Tibial artery (tissue), 4 donors: Measurements from ENCODE around the gene SP110.

Experiments
- DNase-seq, 2 donors: peaks; one replicate each; pipeline ENCODE4 v3.0.0-alpha.2; 2019
- H3K27ac ChIP-seq, 2 donors: fragments of 200-600 bp; sonication (generic) in 1 of 2; 1 replicate in 1 of 2; 2 replicates in 1 of 2; pipeline ENCODE4 v1.5.1; 2018 to 2019; ENCODE audit warnings: mild to moderate bottlenecking in 1 of 2
- H3K27me3 ChIP-seq, 2 donors: fragments of 200-600 bp; sonication (generic) in 1 of 2; one replicate each; pipeline versions ENCODE4 v1.5.1 to v1.6.0; 2016 to 2019
- H3K36me3 ChIP-seq, 3 donors: fragments of 200-600 bp; sonication (generic) in 2 of 3; one replicate each; pipeline ENCODE4 v1.5.1; 2016 to 2019; ENCODE audit warnings: mild to moderate bottlenecking in 2 of 3
- H3K4me1 ChIP-seq, 4 donors: fragments of 200-600 bp; sonication (generic) in 2 of 4; 1 replicate in 3 of 4; 2 replicates in 1 of 4; pipeline ENCODE4 v1.5.1; 2016 to 2019
- H3K4me3 ChIP-seq, 2 donors: fragments of 200-600 bp; sonication (generic) in 1 of 2; 1 replicate in 1 of 2; 2 replicates in 1 of 2; pipeline ENCODE4 v1.5.1; 2018 to 2019; ENCODE audit warnings: mild to moderate bottlenecking in 2 of 2
- H3K9me3 ChIP-seq, 3 donors: fragments of 200-600 bp; sonication (generic) in 1 of 3; one replicate each; pipeline ENCODE4 v1.5.1; 2016 to 2019
- CTCF ChIP-seq, 2 experiments: fragments of 200-600 bp in 1 of 2; fragments of 450-650 bp in 1 of 2; IDR thresholded peaks; one replicate each; pipeline ENCODE4 v1.5.1; 2017 to 2019; ENCODE audit warnings: antibody characterized with exemption in 2 of 2, mild to moderate bottlenecking in 1 of 2, moderate library complexity in 1 of 2
- intact Hi-C: fragments of 100-400 bp; cut with DNase I; formaldehyde crosslinking; loops from one replicate; pipeline ENCODE4 v1.15.0; 2023; ENCODE audit warnings: low total_unique reads

SP110 gene

GRCh38 chr2:230152334-230152733 is 67.5 kb downstream of the SP110 start:
- no peak for DNase-seq
- TF ChIP-seq CTCF (IDR thresholded peaks at IDR 0.05), result no peak
- Histone ChIP-seq H3K27ac (no peak overlapping the region), H3K36me3 (no peaks in the 10 kb centered on the region), H3K27me3 (no peaks in the 10 kb centered on the region), H3K4me3 (no peak overlapping the region), H3K4me1 (no peaks in the 10 kb centered on the region), H3K9me3 (no peaks in the 10 kb centered on the region)
- intact Hi-C loops, result no loop called here

GRCh38 chr2:230144355-230144754 is 75.4 kb downstream of the SP110 start:
- Histone ChIP-seq H3K27me3 (no peaks in the 10 kb centered on the region), H3K27ac (no peak overlapping the region), H3K4me1 (no peaks in the 10 kb centered on the region), H3K4me3 (no peak overlapping the region), H3K36me3 (no peaks in the 10 kb centered on the region), H3K9me3 (no peaks in the 10 kb centered on the region)
- no peak for DNase-seq
- intact Hi-C loops, result no loop called here
- TF ChIP-seq CTCF (IDR thresholded peaks at IDR 0.05), result no peak

- Histone ChIP-seq H3K36me3 (no peaks in the 10 kb centered on the region), H3K9me3 (no peaks in the 10 kb centered on the region), H3K27ac (no peak overlapping the region), H3K4me3 (no peak overlapping the region), H3K4me1 (no peaks in the 10 kb centered on the region), H3K27me3 (no peaks in the 10 kb centered on the region)
- DNase-seq, result no peak
- TF ChIP-seq CTCF (IDR thresholded peaks at IDR 0.05), result no peak
- intact Hi-C loops, result no loop called here
Measured at GRCh38 chr2:230140667-230141066, 79.1 kb downstream of the SP110 start.

- Histone ChIP-seq H3K27me3 (no peaks in the 10 kb centered on the region), H3K4me3 (no peak overlapping the region), H3K36me3 (no peaks in the 10 kb centered on the region), H3K27ac (no peak overlapping the region), H3K9me3 (no peaks in the 10 kb centered on the region), H3K4me1 (no peaks in the 10 kb centered on the region)
- intact Hi-C loops, result no loop called here
- no peak for DNase-seq
- no peak for TF ChIP-seq CTCF (IDR thresholded peaks at IDR 0.05)
Measured at GRCh38 chr2:230137902-230138539, 81.8 kb downstream of the SP110 start.

GRCh38 chr2:230135130-230135525 is 84.7 kb downstream of the SP110 start:
- DNase-seq, result no peak
- TF ChIP-seq CTCF (IDR thresholded peaks at IDR 0.05), result no peak
- no peaks in the 10 kb centered on the region for H3K9me3 ChIP-seq
- H3K36me3 ChIP-seq, result no peaks in the 10 kb centered on the region
- no peaks in the 10 kb centered on the region for H3K4me1 ChIP-seq
- intact Hi-C loops, result no loop called here
- no peak overlapping the region for H3K4me3 ChIP-seq
- no peaks in the 10 kb centered on the region for H3K27me3 ChIP-seq
- H3K27ac ChIP-seq, result no peak overlapping the region
